Uterus (tissue), 2 donors: ENCODE results near the gene C1orf159.

Experiments
- POLR2A ChIP-seq, 2 donors: fragments of 450-650 bp; IDR thresholded peaks; one replicate each; pipeline ENCODE4 v1.6.1; 2016; ENCODE audit warnings: antibody characterized with exemption in 2 of 2, mild to moderate bottlenecking in 1 of 2, moderate library complexity in 1 of 2
- TF ChIP-seq, protein P1 (sequence below), 4 experiments: fragments of 200-600 bp in 2 of 4; fragments of 450-650 bp in 2 of 4; sonication (generic) in 2 of 4; IDR thresholded peaks; one replicate each; pipeline ENCODE4 v1.5.1; 2016 to 2019; ENCODE audit warnings: antibody characterized with exemption in 4 of 4, mild to moderate bottlenecking in 2 of 4, moderate library complexity in 1 of 4

DNA sequence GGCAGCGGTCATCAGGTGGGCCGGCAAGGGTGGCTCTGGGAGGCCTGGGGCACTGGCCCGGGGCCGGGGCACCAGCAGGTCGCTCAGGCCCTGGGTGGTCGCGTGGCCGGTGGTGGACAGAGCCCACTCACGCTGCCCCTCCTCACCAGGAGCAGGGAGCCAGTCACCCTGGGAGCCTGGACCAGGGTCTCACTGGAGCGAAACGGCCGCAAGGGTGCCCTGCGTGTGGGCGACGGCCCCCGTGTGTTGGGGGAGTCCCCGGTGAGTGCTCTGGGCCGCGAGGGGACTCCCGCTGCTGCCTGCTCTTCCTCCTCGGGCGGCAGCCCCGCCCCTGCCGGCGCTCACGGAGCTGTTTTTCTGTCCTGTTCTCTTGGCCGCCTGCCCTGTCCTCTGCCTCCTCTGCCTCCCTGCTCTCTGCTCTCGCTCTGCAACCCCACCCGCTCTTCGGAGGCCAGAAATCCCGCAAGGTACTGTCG lies 65.3 kb downstream of the C1orf159 start:
- TF ChIP-seq, protein P1, sequence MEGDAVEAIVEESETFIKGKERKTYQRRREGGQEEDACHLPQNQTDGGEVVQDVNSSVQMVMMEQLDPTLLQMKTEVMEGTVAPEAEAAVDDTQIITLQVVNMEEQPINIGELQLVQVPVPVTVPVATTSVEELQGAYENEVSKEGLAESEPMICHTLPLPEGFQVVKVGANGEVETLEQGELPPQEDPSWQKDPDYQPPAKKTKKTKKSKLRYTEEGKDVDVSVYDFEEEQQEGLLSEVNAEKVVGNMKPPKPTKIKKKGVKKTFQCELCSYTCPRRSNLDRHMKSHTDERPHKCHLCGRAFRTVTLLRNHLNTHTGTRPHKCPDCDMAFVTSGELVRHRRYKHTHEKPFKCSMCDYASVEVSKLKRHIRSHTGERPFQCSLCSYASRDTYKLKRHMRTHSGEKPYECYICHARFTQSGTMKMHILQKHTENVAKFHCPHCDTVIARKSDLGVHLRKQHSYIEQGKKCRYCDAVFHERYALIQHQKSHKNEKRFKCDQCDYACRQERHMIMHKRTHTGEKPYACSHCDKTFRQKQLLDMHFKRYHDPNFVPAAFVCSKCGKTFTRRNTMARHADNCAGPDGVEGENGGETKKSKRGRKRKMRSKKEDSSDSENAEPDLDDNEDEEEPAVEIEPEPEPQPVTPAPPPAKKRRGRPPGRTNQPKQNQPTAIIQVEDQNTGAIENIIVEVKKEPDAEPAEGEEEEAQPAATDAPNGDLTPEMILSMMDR (IDR thresholded peaks at IDR 0.05), result no peak
- TF ChIP-seq POLR2A (IDR thresholded peaks at IDR 0.05), result no peak
